Spleen (tissue), 7 donors: ENCODE results near the gene CAMLG.

Experiments
- POLR2A ChIP-seq, 3 donors: fragments of 450-650 bp; IDR thresholded peaks; one replicate each; pipeline ENCODE4 v1.5.1; 2017; ENCODE audit warnings: antibody characterized with exemption in 3 of 3, mild to moderate bottlenecking in 1 of 3
- POLR2AphosphoS5 ChIP-seq, 3 donors: sonication (generic); formaldehyde crosslinking; IDR thresholded peaks; one replicate each; pipeline ENCODE4 v1.5.1; 2017; ENCODE audit warnings: antibody characterized with exemption in 3 of 3
- TF ChIP-seq, protein P1 (sequence below), 11 experiments: fragments of 200-600 bp in 7 of 11; fragments of 450-650 bp in 4 of 11; sonication (generic) in 4 of 11; IDR thresholded peaks in 8 of 11; conservative IDR thresholded peaks in 3 of 11; 1 replicate in 7 of 11; 2 replicates in 4 of 11; pipeline versions ENCODE4 v1.4.0 to v1.8.0; 2016 to 2021; ENCODE audit warnings: antibody characterized with exemption in 11 of 11, inconsistent platforms in 4 of 11, mild to moderate bottlenecking in 1 of 11
- donor health status: DM: no; HTN: no; CAD: no; lungs with moderate emphysema.
- donor health status: DM: no; HTN: no; CAD: no.
- donor health status: DM: no; HTN: no; CAD: no.

DNA sequence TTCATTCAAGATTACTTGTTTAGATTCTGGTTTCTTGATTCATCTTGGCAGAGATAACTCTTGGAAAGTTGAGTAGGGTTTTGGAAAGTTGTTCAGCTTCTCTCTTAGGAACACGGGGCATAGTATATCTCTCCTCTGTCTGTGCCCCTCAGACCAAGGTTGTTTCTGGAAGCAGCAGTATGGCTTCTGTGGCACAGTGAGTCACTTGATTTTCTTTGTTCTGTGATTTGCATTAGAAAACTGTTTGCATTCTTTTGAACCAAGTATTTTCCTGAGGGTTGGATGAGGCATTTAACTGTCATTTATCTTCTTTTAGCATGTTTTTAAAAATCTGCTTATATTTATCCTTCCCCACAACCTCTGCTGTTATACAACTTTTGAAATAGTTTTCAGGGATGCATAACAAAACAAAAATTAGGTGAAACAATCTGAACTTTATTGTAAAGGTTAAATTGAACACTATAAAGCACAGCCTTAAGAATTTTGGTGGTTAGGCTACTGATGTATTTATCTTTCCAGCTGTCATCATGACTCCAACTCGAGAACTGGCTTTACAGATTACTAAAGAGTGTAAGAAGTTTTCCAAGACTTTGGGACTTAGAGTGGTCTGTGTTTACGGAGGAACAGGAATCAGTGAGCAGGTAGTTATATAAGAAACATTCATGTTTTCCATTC, 46.7 kb downstream of the CAMLG start:
- TF ChIP-seq, protein P1, sequence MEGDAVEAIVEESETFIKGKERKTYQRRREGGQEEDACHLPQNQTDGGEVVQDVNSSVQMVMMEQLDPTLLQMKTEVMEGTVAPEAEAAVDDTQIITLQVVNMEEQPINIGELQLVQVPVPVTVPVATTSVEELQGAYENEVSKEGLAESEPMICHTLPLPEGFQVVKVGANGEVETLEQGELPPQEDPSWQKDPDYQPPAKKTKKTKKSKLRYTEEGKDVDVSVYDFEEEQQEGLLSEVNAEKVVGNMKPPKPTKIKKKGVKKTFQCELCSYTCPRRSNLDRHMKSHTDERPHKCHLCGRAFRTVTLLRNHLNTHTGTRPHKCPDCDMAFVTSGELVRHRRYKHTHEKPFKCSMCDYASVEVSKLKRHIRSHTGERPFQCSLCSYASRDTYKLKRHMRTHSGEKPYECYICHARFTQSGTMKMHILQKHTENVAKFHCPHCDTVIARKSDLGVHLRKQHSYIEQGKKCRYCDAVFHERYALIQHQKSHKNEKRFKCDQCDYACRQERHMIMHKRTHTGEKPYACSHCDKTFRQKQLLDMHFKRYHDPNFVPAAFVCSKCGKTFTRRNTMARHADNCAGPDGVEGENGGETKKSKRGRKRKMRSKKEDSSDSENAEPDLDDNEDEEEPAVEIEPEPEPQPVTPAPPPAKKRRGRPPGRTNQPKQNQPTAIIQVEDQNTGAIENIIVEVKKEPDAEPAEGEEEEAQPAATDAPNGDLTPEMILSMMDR (IDR thresholded peaks at IDR 0.05 in 8 of 11, conservative IDR thresholded peaks at IDR 0.05 in 3 of 11), result no peak
- TF ChIP-seq POLR2A (IDR thresholded peaks at IDR 0.05) (no peak), POLR2AphosphoS5 (IDR thresholded peaks at IDR 0.05) (no peak)
